DND-41 (cell line): ENCODE data around the gene MARCHF10.
"Not testable (repeated sequence)": the region's sequence is repeated elsewhere in the genome, so short reads cannot be mapped to it uniquely, and the experiment has no call there.

Experiments used
- ATAC-seq: fragments of 200-7000 bp; cut with Tn5 transposase; 3 replicates; pipeline ENCODE4 v1.9.1; 2021; ENCODE audit warnings: low read depth; ENCODE audit not compliant: insufficient read depth
- DNase-seq: peaks from one replicate; pipeline ENCODE4 v3.0.0-alpha.2; 2020
- H2AFZ ChIP-seq: 2 replicates; pipeline ENCODE4 v1.6.0; 2012; ENCODE audit warnings: low read depth, low read length
- H3K27ac ChIP-seq: 2 replicates; pipeline ENCODE4 v1.5.1; 2012; ENCODE audit warnings: low read length, inconsistent platforms
- H3K27me3 ChIP-seq: fragments of 200-600 bp; sonication (generic); 2 replicates; pipeline ENCODE4 v1.6.0; 2012; ENCODE audit warnings: low read length, mild to moderate bottlenecking, inconsistent platforms; ENCODE audit not compliant: insufficient read depth, poor library complexity
- H3K36me3 ChIP-seq: 2 replicates; pipeline ENCODE4 v1.5.1; 2012; ENCODE audit warnings: low read length, inconsistent platforms; ENCODE audit not compliant: insufficient read depth
- H3K4me1 ChIP-seq: 2 replicates; pipeline ENCODE4 v1.5.1; 2012; ENCODE audit warnings: mild to moderate bottlenecking, low read length; ENCODE audit not compliant: insufficient read depth
- H3K4me2 ChIP-seq: 2 replicates; pipeline ENCODE4 v1.6.0; 2012; ENCODE audit warnings: mild to moderate bottlenecking, moderate library complexity, low read length, inconsistent platforms; ENCODE audit not compliant: insufficient read depth
- H3K4me3 ChIP-seq, 2 experiments: fragments of 200-600 bp in 1 of 2; shearing (Covaris generic) in 1 of 2; 2 replicates each; pipeline ENCODE4 v1.5.1; 2012 to 2016; ENCODE audit warnings: inconsistent platforms in 2 of 2, low read length in 2 of 2, mild to moderate bottlenecking in 2 of 2, low read depth in 1 of 2, moderate library complexity in 1 of 2
- H3K79me2 ChIP-seq: 2 replicates; pipeline ENCODE4 v1.6.0; 2012; ENCODE audit warnings: low read length, inconsistent platforms; ENCODE audit not compliant: insufficient read depth
- H3K9ac ChIP-seq: 2 replicates; pipeline ENCODE4 v1.6.0; 2012; ENCODE audit warnings: low read depth, mild to moderate bottlenecking, inconsistent platforms, low read length, moderate library complexity
- H3K9me3 ChIP-seq: 2 replicates; pipeline ENCODE4 v1.5.1; 2012; ENCODE audit warnings: low read length, moderate library complexity, mild to moderate bottlenecking, inconsistent platforms; ENCODE audit not compliant: insufficient read depth, severe bottlenecking
- H4K20me1 ChIP-seq: 2 replicates; pipeline ENCODE4 v1.6.0; 2012; ENCODE audit warnings: low read length; ENCODE audit not compliant: insufficient read depth
- CTCF ChIP-seq: IDR thresholded peaks from 2 replicates; pipeline ENCODE4 v1.5.1; 2012; ENCODE audit warnings: borderline replicate concordance, low read length, moderate library complexity, mild to moderate bottlenecking; ENCODE audit not compliant: poor library complexity, severe bottlenecking; ENCODE audit errors: extremely low read depth
- EZH2 ChIP-seq: IDR thresholded peaks from 3 replicates; pipeline ENCODE4 v1.6.1; 2012; ENCODE audit warnings: borderline replicate concordance, low read depth, mild to moderate bottlenecking, moderate library complexity, low read length, inconsistent platforms; ENCODE audit not compliant: severe bottlenecking

MARCHF10 gene

GRCh38 chr17:62701706-62702085, 106.4 kb downstream of the MARCHF10 start:
- Histone ChIP-seq H2AFZ (no peak overlapping the region), H3K27ac (no peak overlapping the region), H4K20me1 (no peaks in the 10 kb centered on the region), H3K9ac (no peak overlapping the region), H3K9me3 (no peaks in the 10 kb centered on the region), H3K4me2 (no peak overlapping the region), H3K27me3 (peaks cover 19% of the 10 kb centered on the region), H3K36me3 (no peaks in the 10 kb centered on the region), H3K4me1 (peaks cover 13% of the 10 kb centered on the region), H3K79me2 (no peaks in the 10 kb centered on the region), H3K4me3 (no peak overlapping the region)
- TF ChIP-seq EZH2: no peak
- no peak for TF ChIP-seq CTCF
- DNase-seq: no peak
- ATAC-seq: no peak

- H3K9me3 ChIP-seq: no peaks in the 10 kb centered on the region
- TF ChIP-seq CTCF (no peak), EZH2 (no peak)
- peaks cover 13% of the 10 kb centered on the region for H3K4me1 ChIP-seq
- no peaks in the 10 kb centered on the region for H3K79me2 ChIP-seq
- H3K27ac ChIP-seq: no peak overlapping the region
- no peak overlapping the region for H3K9ac ChIP-seq
- no peak overlapping the region for H3K4me3 ChIP-seq
- H4K20me1 ChIP-seq: no peaks in the 10 kb centered on the region
- H3K4me2 ChIP-seq: no peak overlapping the region
- DNase-seq (no peak), ATAC-seq (no peak)
- H3K36me3 ChIP-seq: no peaks in the 10 kb centered on the region
- no peak overlapping the region for H2AFZ ChIP-seq
- peaks cover 18% of the 10 kb centered on the region for H3K27me3 ChIP-seq
Observed at GRCh38 chr17:62700964-62701705, 107.0 kb downstream of the MARCHF10 start.

GRCh38 chr17:62698459-62698858, 109.7 kb downstream of the MARCHF10 start:
- H3K9me3 ChIP-seq, H3K79me2 ChIP-seq, H3K36me3 ChIP-seq, H2AFZ ChIP-seq, H3K4me1 ChIP-seq, ATAC-seq, H3K27me3 ChIP-seq, H3K27ac ChIP-seq, H3K4me2 ChIP-seq, H3K4me3 ChIP-seq, H4K20me1 ChIP-seq, H3K9ac ChIP-seq, DNase-seq: not testable (repeated sequence)

GRCh38 chr17:62696726-62697490, 111.2 kb downstream of the MARCHF10 start:
- H3K4me3 ChIP-seq: no peak overlapping the region
- no peak overlapping the region for H2AFZ ChIP-seq
- no peak overlapping the region for H3K4me2 ChIP-seq
- H3K79me2 ChIP-seq: no peaks in the 10 kb centered on the region
- TF ChIP-seq CTCF (no peak), EZH2 (no peak)
- no peak overlapping the region for H3K9ac ChIP-seq
- no peaks in the 10 kb centered on the region for H3K4me1 ChIP-seq
- no peaks in the 10 kb centered on the region for H3K27me3 ChIP-seq
- ATAC-seq (no peak), DNase-seq (no peak)
- H3K36me3 ChIP-seq: no peaks in the 10 kb centered on the region
- H3K9me3 ChIP-seq: no peaks in the 10 kb centered on the region
- no peak overlapping the region for H3K27ac ChIP-seq
- no peaks in the 10 kb centered on the region for H4K20me1 ChIP-seq
